ENCODE data around the gene RPS6KL1.

RPS6KL1 gene

DNA sequence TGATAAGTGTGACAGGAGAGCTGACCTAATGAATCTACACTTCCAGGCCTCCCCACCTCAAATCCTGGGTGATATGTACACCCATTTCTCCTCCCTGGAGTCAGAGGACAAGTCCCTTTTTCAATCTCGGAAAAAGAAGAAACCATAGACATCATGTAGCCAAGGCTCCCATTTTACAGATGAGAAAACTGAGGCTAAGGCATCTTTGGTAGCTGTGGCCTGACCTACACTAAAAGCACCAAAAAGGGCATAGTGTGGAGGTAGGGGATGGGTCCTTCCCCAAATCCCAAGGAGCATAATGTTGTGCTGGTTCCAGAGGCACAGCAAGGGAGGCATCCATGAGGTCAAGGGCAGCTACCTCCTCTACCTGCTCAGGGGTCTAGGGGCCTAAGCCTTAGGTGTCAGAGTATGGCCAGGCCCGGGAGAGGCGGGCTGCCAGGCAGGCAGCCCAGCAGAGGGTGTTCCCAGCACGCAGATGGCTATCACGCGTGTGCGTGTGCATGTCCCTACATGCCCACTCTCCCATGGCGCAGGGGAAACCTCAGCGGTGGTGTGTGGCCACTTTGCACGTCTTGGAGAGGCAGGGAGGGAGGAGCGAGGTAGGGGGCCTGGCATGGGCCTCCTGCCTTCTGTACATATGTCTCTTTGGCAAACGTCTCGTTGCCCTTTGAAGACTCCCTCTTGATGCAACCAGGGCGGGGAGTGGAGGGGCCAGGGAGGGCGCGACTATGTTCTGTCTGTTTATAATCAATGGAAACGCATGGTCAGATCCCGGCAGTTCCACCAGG lies 29.8 kb upstream of the RPS6KL1 start:
- no peak overlapping the region for H3K4me3 ChIP-seq (ENCODE audit: low read depth, low read length)
- TF ChIP-seq, protein P1, sequence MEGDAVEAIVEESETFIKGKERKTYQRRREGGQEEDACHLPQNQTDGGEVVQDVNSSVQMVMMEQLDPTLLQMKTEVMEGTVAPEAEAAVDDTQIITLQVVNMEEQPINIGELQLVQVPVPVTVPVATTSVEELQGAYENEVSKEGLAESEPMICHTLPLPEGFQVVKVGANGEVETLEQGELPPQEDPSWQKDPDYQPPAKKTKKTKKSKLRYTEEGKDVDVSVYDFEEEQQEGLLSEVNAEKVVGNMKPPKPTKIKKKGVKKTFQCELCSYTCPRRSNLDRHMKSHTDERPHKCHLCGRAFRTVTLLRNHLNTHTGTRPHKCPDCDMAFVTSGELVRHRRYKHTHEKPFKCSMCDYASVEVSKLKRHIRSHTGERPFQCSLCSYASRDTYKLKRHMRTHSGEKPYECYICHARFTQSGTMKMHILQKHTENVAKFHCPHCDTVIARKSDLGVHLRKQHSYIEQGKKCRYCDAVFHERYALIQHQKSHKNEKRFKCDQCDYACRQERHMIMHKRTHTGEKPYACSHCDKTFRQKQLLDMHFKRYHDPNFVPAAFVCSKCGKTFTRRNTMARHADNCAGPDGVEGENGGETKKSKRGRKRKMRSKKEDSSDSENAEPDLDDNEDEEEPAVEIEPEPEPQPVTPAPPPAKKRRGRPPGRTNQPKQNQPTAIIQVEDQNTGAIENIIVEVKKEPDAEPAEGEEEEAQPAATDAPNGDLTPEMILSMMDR (IDR thresholded peaks at IDR 0.05; ENCODE audit: low read depth, low read length, missing control alignments) = no peak
- no peak for DNase-seq (ENCODE audit: low read depth)
- in situ Hi-C loops (cut with HindIII; ENCODE audit: low sequenced_read_pairs) = no loop called here

DNA sequence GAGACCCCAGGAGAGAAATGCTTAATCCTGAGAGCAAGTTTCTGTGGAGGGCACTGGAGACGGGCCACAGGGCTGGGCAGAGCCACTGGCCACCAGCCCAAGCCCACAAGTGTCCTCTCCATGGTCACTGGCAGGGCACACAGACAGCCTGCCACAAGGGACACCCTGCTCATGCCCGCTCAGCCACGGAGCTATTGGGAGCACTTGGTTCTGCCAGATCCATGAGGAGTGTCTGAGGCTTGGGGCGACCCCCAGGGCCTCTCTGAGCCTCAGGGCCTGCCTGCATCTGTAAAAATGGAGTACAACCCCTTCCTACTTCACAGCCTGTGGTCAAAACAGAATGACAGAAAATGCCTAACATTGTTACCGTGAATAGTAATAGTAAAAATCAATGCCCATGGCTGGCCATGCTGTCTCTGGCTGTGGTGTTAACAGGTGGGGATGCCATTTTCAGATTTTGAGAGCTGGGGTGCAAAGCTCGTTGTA lies 29.2 kb upstream of the RPS6KL1 start:
- in situ Hi-C loops (cut with HindIII; ENCODE audit: low sequenced_read_pairs) = no loop called here
- no peak overlapping the region for H3K4me3 ChIP-seq (ENCODE audit: low read depth, low read length)
- TF ChIP-seq, protein P1 (IDR thresholded peaks at IDR 0.05; ENCODE audit: low read depth, low read length, missing control alignments) = no peak
- no peak for DNase-seq (ENCODE audit: low read depth)

DNA sequence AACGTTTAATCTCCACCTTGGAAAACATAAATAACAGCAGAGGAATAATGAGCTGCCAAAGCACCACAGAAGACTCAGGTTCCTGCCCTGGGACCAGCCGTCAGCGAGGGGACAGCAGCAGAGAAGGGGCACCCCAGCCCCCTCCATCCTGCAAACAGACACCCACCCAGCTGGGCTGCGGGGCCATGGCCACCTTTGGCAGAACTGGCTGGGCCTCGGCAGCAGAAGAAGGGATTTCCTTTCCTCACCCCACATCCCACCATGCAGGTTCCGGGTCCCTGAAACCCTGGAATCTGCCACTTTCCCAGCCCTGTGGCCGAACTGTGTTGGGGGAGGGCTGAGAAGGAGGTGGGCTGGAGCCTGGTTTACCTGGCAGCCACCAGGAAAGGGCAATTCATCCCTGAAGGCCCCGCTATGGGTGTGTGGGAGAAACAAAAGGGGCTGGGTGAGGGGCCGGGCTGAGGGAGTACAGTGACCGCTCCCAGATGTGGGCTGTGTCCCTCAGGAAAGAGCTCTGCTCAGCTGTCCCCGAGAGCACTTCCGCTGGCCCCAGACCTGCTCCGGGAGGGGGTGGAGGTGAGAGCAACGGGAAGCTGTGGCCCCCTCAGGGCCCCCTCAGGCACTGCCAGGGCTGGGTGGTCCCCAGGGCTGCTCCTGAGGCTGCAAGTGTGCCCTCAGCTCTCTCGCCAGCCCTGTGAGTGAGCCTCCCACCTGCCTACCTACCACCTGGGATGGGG lies 28.6 kb upstream of the RPS6KL1 start:
- DNase-seq (ENCODE audit: low read depth) = no peak
- TF ChIP-seq, protein P1 (IDR thresholded peaks at IDR 0.05; ENCODE audit: low read depth, low read length, missing control alignments) = no peak
- in situ Hi-C loops (cut with HindIII; ENCODE audit: low sequenced_read_pairs) = no loop called here
- no peak overlapping the region for H3K4me3 ChIP-seq (ENCODE audit: low read depth, low read length)

DNA sequence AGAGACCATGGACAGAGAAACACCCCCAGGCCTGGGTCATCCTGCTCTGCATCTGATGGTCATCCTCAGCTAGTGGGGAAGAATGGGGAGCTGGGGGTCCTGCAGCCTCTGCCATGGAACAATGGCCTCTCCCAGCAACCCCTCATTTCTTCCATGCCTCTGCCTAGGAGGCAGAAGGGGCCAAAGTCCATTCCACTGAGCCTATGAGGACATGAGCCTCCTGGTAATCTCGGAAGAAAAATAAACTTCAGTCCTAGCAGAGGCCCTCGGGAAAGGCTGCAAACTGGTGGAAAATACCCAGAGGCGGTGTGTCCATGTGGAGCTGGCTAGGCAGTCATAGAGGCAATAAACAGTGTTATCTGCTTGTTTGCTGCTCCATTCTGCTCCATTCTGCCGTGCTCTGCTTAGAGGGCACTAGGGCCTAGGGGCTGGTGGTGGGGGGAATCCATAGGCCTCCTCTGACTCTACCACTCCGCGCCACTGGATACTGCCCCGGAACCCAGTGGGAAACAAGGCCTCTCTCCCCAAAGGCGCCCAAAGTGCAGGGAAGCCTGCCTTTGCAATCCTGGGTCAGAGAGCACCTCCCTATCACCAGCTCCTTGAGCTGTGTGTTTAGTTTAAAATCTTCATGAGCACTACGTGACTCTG lies 27.9 kb upstream of the RPS6KL1 start:
- no peak overlapping the region for H3K4me3 ChIP-seq (ENCODE audit: low read depth, low read length)
- TF ChIP-seq, protein P1 (IDR thresholded peaks at IDR 0.05; ENCODE audit: low read depth, low read length, missing control alignments) = no peak
- in situ Hi-C loops (cut with HindIII; ENCODE audit: low sequenced_read_pairs) = no loop called here
- DNase-seq (ENCODE audit: low read depth) = no peak

DNA sequence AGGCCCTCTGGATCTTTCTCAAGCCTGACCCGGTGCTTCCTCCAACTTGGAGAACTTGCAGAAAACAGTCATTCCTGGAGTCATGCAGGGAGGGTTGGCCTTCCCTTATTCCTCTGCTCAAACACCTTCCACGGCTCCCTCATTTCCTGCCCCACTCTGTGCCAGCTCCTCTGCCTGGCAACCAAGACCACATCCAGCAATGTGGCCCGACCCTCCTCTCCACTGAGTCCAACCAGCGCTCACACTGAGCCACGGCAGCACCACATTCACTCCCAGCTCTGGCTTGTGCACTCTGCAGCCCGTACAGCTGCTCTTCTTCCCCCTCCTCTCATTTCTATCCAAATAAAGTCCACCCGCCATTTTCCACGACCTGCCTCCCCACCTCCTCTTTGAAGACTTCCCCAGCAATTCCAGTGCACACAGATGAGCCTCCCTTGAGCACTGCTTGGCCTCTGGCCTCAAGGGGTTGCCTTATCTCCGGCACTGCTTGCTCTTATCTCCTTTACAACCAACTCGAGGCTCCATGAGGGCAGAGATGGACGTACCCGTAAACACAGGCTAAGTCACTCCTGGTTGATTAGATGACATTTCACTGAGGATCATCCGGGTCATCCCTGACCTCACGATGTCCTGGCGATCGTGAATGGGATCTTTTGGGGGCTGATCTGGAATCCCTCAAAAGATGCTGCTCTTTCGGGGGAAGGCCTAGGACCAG lies 27.0 kb upstream of the RPS6KL1 start:
- H3K4me3 ChIP-seq (ENCODE audit: low read depth, low read length) = no peak overlapping the region
- TF ChIP-seq, protein P1 (IDR thresholded peaks at IDR 0.05; ENCODE audit: low read depth, low read length, missing control alignments) = no peak
- no peak for DNase-seq (ENCODE audit: low read depth)
- in situ Hi-C loops (cut with HindIII; ENCODE audit: low sequenced_read_pairs) = no loop called here

DNA sequence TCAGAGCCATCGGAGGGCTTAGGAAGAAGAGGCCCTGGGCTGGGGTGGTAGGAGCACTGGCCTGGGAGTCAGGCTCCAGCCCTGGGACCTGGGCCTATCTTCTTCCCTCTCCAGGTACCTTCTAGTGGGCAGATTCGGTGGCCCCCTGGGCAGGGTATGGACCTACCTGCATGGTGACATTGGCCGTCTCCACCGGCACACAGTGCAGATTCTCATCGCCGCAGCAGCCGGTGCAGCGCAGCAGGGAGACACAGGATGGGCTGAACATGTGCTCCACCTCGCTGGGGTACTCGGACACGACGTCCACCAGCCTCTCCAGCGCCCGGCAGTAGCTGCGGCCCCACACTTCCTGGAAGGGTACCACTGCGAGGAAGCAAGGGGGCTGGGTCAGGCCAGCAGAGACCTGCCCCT lies 26.1 kb upstream of the RPS6KL1 start:
- H3K4me3 ChIP-seq (ENCODE audit: low read depth, low read length) = no peak overlapping the region
- DNase-seq (ENCODE audit: low read depth) = no peak
- in situ Hi-C loops (cut with HindIII; ENCODE audit: low sequenced_read_pairs) = no loop called here
- TF ChIP-seq, protein P1 (IDR thresholded peaks at IDR 0.05; ENCODE audit: low read depth, low read length, missing control alignments) = no peak

All from astrocyte of the cerebellum (primary cell).